NCI-H1436 treated with DMSO at 0.1 percent for 48 hours (cell line): ENCODE measurements around the gene ATOH8.

Source experiments
- DNase-seq: peaks from one replicate; lab custom pipeline; 2025; lab: John Stamatoyannopoulos, UW

The ATOH8 gene

GRCh38 chr2:85802354-85803103 lies 48.7 kb downstream of the ATOH8 start:
- DNase-seq = no peak

GRCh38 chr2:85803704-85804425 lies 50.1 kb downstream of the ATOH8 start:
- no peak for DNase-seq

DNA sequence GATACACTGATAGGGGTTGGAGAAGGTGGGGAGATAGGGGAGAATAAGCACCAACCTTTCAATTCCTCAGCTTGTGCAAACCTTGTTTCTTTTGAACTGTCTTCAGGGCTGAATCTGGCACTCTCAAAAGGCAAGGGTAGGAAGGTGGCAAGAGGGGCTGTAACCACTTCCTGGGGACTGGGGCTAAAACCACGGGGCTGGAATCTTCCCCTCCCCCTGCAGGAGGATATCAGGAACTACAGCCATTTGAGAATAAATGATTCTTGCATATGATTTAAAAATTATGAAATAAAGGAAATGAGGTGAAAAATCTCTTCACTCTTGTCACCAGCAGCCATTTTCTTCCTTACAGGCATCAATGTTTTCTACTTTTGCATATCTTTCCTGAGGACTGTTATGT lies 50.8 kb downstream of the ATOH8 start:
- DNase-seq = no peak

DNA sequence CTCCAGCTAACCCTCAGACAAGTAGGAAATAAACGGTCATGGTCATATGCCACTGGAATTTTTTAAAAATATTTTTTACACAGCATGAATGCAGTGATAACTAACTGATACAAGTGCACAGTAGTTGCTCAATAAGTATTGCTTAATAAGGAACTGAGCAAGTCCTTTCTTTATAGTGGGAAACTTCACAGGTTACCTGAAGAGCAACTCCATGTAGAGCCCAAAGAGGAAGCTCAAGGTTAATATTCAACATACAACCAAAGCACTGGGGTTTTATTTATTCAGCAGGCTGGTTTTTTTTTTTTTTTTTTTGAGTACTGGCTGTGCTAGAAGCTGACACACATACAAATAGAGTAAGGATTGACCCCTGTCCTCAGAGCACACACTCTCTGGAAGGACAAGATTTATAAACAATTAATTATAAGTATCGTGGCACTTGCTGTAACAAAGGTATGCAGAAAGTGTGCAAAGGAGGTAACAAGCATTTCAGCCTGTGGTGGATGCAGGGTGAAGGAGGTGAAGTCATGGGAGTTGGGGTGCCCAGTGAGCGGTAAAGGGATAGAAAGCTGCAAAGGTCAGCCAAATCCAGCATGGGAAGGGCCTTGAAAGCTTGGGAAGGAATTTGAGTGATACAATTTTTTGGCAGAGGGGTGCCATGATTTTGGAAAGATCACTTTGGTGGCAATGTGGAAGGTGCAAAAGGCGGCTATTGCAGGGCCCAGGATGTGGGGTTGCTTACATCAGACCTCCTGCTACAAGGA lies 52.7 kb downstream of the ATOH8 start:
- no peak for DNase-seq

GRCh38 chr2:85807756-85808155 lies 54.0 kb downstream of the ATOH8 start:
- DNase-seq = no peak

GRCh38 chr2:85810371-85811179 lies 56.8 kb downstream of the ATOH8 start:
- no peak for DNase-seq

GRCh38 chr2:85811180-85812093 lies 57.6 kb downstream of the ATOH8 start:
- no peak for DNase-seq

- DNase-seq = no peak
These were observed 58.4 kb downstream of the ATOH8 start for GRCh38 chr2:85812094-85812735.

GRCh38 chr2:85813211-85813981 lies 59.6 kb downstream of the ATOH8 start:
- no peak for DNase-seq

GRCh38 chr2:85813982-85814801 lies 60.4 kb downstream of the ATOH8 start:
- DNase-seq = no peak

GRCh38 chr2:85814802-85815550 lies 61.2 kb downstream of the ATOH8 start:
- DNase-seq = no peak

DNA sequence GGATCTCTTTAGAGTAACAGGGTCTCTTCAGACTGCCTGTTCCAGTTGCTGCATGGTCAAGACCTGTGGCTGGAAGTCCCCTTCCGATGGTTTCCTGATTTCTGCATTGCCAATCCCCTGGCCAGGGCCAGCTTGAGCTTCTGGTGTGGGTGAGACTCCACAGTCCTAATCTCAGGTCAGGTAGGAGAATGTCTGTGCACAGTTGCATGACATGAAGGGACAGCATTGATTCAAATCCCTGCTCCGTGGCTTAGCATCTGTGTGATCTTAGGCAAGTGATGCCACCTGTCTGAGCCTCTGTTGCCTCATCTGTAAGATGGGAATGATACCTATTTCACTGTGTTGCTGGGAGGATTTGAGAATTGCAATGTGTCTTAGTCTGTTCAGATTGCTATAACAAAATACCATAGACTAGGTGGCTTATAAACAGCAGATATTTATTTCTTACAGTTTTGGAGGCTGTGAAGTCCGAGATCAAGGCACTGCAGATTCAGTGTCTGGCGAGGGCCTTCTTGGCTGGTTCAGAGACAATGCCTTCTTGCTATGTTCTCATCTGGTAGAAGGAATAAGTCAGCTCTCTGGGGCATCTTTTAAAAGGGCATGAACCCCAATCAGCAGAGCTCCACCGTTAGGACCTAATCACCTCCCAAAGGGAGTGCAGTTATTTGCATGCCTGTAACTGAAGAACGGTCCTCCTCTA lies 66.2 kb downstream of the ATOH8 start:
- DNase-seq = no peak

- no peak for DNase-seq
These were observed 69.0 kb downstream of the ATOH8 start for GRCh38 chr2:85822766-85823165.

GRCh38 chr2:85823951-85824350 lies 70.2 kb downstream of the ATOH8 start:
- no peak for DNase-seq

DNA sequence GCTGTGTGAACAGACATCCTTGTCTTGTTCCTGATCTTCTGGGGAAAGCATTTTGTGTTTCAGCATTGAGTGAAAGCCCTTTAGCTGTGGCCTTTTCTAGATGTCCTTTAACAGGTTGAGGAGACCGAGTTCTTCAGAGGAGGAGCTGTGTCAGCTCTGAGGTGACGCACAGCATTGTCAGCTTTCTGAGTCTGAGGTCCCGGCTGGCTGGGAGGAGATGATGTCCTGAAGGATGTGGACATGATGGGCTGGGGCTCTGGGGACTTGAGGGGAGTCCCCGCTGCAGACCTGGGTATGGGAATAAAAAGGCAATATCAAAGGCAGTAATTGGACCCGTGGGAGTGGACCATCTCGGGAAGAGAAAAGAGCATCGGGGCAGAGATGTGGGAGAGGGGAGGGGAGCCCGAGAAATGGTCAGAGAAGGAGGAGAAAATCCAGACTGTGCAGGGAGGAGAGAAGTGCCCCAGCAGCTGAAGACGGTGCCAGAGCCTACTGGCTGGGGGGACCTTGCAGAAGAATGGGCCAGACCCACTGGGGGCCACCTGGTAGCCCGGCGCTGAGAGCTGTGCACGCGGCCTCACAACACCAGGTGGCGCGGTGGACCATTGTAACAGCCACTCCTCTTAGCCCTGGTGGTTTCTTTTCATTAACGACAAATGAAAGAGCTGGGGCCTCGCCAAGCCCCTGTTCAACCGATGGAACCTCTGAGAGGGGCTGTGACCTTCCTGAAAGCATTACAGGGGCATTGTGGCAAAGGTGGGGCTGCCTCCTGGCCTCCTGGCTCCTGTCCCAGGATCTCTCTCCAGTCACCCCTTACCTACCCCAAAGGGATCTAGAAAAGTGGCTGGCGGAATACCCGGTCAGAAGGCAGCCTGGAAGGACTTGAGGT lies 73.4 kb downstream of the ATOH8 start:
- no peak for DNase-seq

DNA sequence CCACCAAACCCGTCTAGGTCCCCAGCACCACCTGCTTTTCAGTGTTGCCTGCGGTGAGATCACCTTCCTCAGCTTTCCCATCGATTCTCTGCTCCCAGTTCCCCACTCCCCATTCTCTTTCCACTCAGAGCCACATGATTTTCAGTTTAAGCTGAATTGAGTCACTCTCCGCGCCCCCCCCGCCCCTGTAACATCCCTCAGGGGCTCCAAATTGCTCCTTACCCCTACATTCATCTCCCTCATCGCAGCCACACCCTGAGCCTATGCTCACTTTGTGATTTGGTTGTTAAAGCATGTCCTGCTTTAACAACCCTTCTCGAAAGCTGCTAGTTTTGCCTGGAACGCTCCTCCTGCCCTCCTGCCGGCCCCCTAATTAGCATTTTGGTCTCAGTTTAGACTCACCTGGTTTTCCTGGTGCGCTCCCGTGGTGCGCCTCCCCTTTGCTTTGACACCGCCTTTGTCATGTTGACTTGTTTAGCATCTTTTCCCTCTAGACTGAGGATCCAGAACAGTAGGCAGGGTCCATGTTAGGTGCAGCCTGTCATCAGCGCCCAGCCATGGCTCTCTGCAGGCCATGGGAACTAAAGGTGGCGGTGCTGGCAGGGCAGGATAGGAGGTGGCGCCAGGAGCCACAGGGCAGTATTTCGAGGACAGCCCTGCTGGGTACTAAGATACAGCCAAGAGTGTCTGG lies 74.2 kb downstream of the ATOH8 start:
- no peak for DNase-seq
